Natural killer cell (primary cell): ENCODE measurements around the gene NCOA1. TPM values are rescaled to one million over a fixed set of nuclear protein-coding genes. Genes with fewer than 3 reads are reported as not detected.
"Not testable (repeated sequence)": the region's sequence is repeated elsewhere in the genome, so short reads cannot be mapped to it uniquely, and the experiment has no call there.

Source experiments
- ATAC-seq, 3 donors: fragments of 150-1000 bp in 2 of 3; fragments of 200-7000 bp in 1 of 3; cut with Tn5 transposase; 1 replicate in 1 of 3; 2 replicates in 2 of 3; pipeline ENCODE4 v1.10.0; 2021; ENCODE audit warnings: mild to moderate bottlenecking in 2 of 3, moderate library complexity in 2 of 3
- DNase-seq, 2 donors: peaks; one replicate each; pipeline versions ENCODE4 v3.0.0 to v3.0.0-alpha.2; 2013 to 2021; ENCODE audit warnings: mixed read lengths in 1 of 2
- H3K27ac ChIP-seq: one replicate; pipeline ENCODE4 v1.5.1; 2013; ENCODE audit warnings: mild to moderate bottlenecking, low read length
- H3K27me3 ChIP-seq: one replicate; pipeline ENCODE4 v1.6.1; 2013; ENCODE audit warnings: low read length; ENCODE audit not compliant: control insufficient read depth, insufficient read depth
- H3K36me3 ChIP-seq: one replicate; pipeline ENCODE4 v1.6.1; 2013; ENCODE audit warnings: low read length; ENCODE audit not compliant: control insufficient read depth, insufficient read depth
- H3K4me1 ChIP-seq: one replicate; pipeline ENCODE4 v1.6.1; 2013; ENCODE audit warnings: low read length; ENCODE audit not compliant: control insufficient read depth, insufficient read depth
- H3K4me3 ChIP-seq: one replicate; pipeline ENCODE4 v1.5.1; 2013; ENCODE audit warnings: low read length
- H3K9me3 ChIP-seq: one replicate; pipeline ENCODE4 v1.6.1; 2013; ENCODE audit warnings: low read length; ENCODE audit not compliant: control insufficient read depth, insufficient read depth
- H3K27ac Mint-ChIP-seq, 2 donors: one replicate each; pipeline ENCODE4 v1.8.0; 2022; ENCODE audit warnings: mild to moderate bottlenecking in 2 of 2, mixed read lengths in 2 of 2, moderate library complexity in 1 of 2
- H3K27me3 Mint-ChIP-seq, 2 donors: one replicate each; pipeline ENCODE4 v1.8.0; 2022; ENCODE audit warnings: low read depth in 2 of 2, mixed read lengths in 2 of 2
- H3K36me3 Mint-ChIP-seq: one replicate; pipeline ENCODE4 v1.8.0; 2022; ENCODE audit warnings: mixed read lengths
- H3K4me1 Mint-ChIP-seq, 2 donors: one replicate each; pipeline ENCODE4 v1.8.0; 2022; ENCODE audit warnings: mixed read lengths in 2 of 2
- H3K4me3 Mint-ChIP-seq: one replicate; pipeline ENCODE4 v1.8.0; 2022; ENCODE audit warnings: mild to moderate bottlenecking, moderate library complexity, mixed read lengths
- H3K9me3 Mint-ChIP-seq, 2 donors: one replicate each; pipeline ENCODE4 v1.8.0; 2022; ENCODE audit warnings: mixed read lengths in 2 of 2
- WGBS: methylation state at CpG from one replicate; pipeline ENCODE4 v1.1.7; 2013; ENCODE audit warnings: missing lambda C conversion rate; ENCODE audit not compliant: insufficient coverage; 5-methylcytosine and 5-hydroxymethylcytosine counted together
- intact Hi-C: fragments of 100-400 bp; cut with micrococcal nuclease; formaldehyde crosslinking; loops from one replicate; pipeline ENCODE4 v1.14.2; 2022
- total RNA-seq, 4 donors: library from RNA; stranded (reverse); fragments of 120-200 nt in 1 of 4; gene quantifications; one replicate each; pipeline versions ENCODE4 v1.2.3 to v1.2.4, GENCODE V29; 2013 to 2022
- TF ChIP-seq, protein P1 (sequence below): fragments of 200-600 bp; IDR thresholded peaks from one replicate; pipeline ENCODE4 v1.8.0; 2022; ENCODE audit warnings: antibody characterized with exemption

The NCOA1 gene
- total RNA-seq, 3 donors from 2014 or later (not counting 1 experiment from before 2014, with no cell fraction given), result 122 to 149 (median 124) TPM

DNA sequence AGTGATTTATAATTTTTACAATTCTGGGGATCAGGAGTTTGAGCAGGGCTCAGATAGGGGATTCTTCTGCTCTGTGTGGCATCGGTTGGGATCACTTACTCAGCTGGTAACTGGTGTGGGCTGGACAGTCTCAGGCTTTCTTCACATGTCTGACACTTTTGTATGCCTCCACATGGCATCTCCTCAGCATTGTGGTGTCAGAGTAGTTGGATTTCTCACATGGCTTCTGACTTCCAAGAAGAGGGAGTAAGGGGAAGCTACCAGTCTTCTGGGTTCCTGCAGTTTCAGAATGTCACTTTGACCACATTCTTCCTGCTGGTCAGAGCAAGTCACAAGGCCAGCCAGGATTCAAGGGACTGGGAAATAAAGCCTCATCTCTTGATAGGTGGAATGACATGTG is 55.6 kb downstream of the NCOA1 start:
- Mint-ChIP-seq H3K27me3 (no peaks in the 10 kb centered on the region), H3K27ac (peak overlapping the region in 1 of 2 donors; percentile 13), H3K4me3 (no peak overlapping the region), H3K36me3 (no peaks in the 10 kb centered on the region), H3K4me1 (peaks cover 63 to 73% of the 10 kb centered on the region in 2 donors), H3K9me3 (peaks cover 0 to 4% of the 10 kb centered on the region in 2 donors)
- intact Hi-C loops, result no loop called here
- no peaks in the 10 kb centered on the region for H3K9me3 ChIP-seq
- no peaks in the 10 kb centered on the region for H3K27me3 ChIP-seq
- no peak overlapping the region for H3K27ac ChIP-seq
- WGBS, result 100% methylated on average over 1 of the region's 1 CpG
- no peaks in the 10 kb centered on the region for H3K36me3 ChIP-seq
- peaks cover 13% of the 10 kb centered on the region for H3K4me1 ChIP-seq
- TF ChIP-seq, protein P1, sequence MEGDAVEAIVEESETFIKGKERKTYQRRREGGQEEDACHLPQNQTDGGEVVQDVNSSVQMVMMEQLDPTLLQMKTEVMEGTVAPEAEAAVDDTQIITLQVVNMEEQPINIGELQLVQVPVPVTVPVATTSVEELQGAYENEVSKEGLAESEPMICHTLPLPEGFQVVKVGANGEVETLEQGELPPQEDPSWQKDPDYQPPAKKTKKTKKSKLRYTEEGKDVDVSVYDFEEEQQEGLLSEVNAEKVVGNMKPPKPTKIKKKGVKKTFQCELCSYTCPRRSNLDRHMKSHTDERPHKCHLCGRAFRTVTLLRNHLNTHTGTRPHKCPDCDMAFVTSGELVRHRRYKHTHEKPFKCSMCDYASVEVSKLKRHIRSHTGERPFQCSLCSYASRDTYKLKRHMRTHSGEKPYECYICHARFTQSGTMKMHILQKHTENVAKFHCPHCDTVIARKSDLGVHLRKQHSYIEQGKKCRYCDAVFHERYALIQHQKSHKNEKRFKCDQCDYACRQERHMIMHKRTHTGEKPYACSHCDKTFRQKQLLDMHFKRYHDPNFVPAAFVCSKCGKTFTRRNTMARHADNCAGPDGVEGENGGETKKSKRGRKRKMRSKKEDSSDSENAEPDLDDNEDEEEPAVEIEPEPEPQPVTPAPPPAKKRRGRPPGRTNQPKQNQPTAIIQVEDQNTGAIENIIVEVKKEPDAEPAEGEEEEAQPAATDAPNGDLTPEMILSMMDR, result no peak
- no peak overlapping the region for H3K4me3 ChIP-seq
- ATAC-seq, result peak in 1 of 3 donors; percentile 49
- no peak for DNase-seq

DNA sequence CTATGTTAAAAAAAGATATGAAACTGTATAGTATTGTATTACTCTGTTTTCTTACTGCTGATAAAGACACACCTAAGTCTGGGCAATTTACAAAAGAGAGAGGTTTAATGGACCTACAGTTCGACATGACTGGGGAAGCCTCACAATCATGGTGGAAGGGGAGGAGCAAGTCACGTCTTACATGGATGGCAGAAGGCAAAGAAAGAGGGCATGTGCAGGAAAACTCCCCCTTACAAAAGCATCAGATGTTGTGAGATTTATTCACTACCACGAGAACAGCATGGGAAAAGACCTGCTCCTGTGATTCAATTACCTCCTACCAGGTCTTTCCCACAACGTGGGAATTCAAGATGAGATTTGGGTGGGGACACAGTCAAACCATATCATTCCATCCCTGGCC is 57.0 kb downstream of the NCOA1 start:
- no peaks in the 10 kb centered on the region for H3K9me3 ChIP-seq
- TF ChIP-seq, protein P1, result no peak
- H3K27ac ChIP-seq, result no peak overlapping the region
- Mint-ChIP-seq H3K27me3 (no peaks in the 10 kb centered on the region), H3K36me3 (no peaks in the 10 kb centered on the region), H3K4me3 (no peak overlapping the region), H3K27ac (no peak overlapping the region), H3K9me3 (peaks cover 0 to 4% of the 10 kb centered on the region in 2 donors), H3K4me1 (peaks cover 68 to 74% of the 10 kb centered on the region in 2 donors)
- intact Hi-C loops, result no loop called here
- peaks cover 13% of the 10 kb centered on the region for H3K4me1 ChIP-seq
- ATAC-seq (no peak), DNase-seq (no peak)
- H3K36me3 ChIP-seq, result no peaks in the 10 kb centered on the region
- no peak overlapping the region for H3K4me3 ChIP-seq
- 95% methylated on average over 4 of the region's 4 CpGs for WGBS
- H3K27me3 ChIP-seq, result no peaks in the 10 kb centered on the region

DNA sequence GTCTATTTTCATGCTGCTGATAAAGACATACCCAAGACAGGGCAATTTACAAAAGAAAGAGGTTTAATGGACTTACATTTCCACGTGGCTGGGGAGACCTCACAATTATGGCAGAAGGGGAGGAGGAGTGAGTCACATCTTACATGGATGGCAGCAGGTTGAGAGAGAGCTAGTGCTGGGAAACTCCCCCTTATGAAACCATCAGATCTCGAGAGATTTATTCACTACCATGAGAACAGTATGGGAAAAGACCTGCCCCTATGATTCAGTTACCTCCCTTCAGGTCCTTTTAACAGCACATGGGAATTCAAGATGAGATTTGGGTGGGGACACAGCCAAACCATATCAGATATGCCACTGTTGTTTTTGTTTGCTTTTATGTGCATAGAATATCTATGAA is 59.2 kb downstream of the NCOA1 start:
- WGBS, result 67% methylated on average over 2 of the region's 2 CpGs
- H3K9me3 ChIP-seq, H3K36me3 ChIP-seq, H3K27me3 Mint-ChIP-seq, intact Hi-C loops, H3K4me3 ChIP-seq, H3K4me1 ChIP-seq, H3K36me3 Mint-ChIP-seq, H3K4me3 Mint-ChIP-seq, H3K27me3 ChIP-seq, H3K27ac ChIP-seq, H3K9me3 Mint-ChIP-seq: not testable (repeated sequence)
- Mint-ChIP-seq H3K4me1 (peaks cover 67 to 68% of the 10 kb centered on the region in 2 donors), H3K27ac (peak overlapping the region; percentile 29 to 70)
- ATAC-seq, result peak in 2 of 3 donors; percentile 44 to 86
- DNase-seq, result peak in 1 of 2 donors; percentile 15

GRCh38 chr2:24551016-24551415 is 60.0 kb downstream of the NCOA1 start:
- Histone ChIP-seq H3K9me3 (no peaks in the 10 kb centered on the region), H3K4me1 (peaks cover 5% of the 10 kb centered on the region), H3K36me3 (peaks cover under 1% of the 10 kb centered on the region), H3K27ac (no peak overlapping the region), H3K27me3 (no peaks in the 10 kb centered on the region), H3K4me3 (no peak overlapping the region)
- intact Hi-C loops, result no loop called here
- H3K4me1 Mint-ChIP-seq, result peaks cover 73 to 74% of the 10 kb centered on the region in 2 donors
- no peak overlapping the region for H3K4me3 Mint-ChIP-seq
- H3K27ac Mint-ChIP-seq, result peak overlapping the region; percentile 29 to 70
- WGBS, result 100% methylated on average over 1 of the region's 2 CpGs
- ATAC-seq (no peak), DNase-seq (no peak)
- TF ChIP-seq, protein P1, result no peak
- no peaks in the 10 kb centered on the region for H3K27me3 Mint-ChIP-seq
- peaks cover 0 to 5% of the 10 kb centered on the region in 2 donors for H3K9me3 Mint-ChIP-seq
- H3K36me3 Mint-ChIP-seq, result no peaks in the 10 kb centered on the region
